OCI-LY7 (cell line): Measurements from ENCODE around the gene TMEM214. TPM values are rescaled to one million over a fixed set of nuclear protein-coding genes. Genes with fewer than 3 reads are reported as not detected.

Experiments
- BruUV-seq: library from RNA; stranded (reverse); fragments of 400-500 nt; replicated peaks from 2 replicates; lab custom pipeline; 2021; lab: Mats Ljungman, UMichigan
- CTCF ChIA-PET: fragments of 300-600 bp; sonication (Branson Sonifier 250); formaldehyde crosslinking; loops from one replicate; lab custom pipeline; 2022; ENCODE audit warnings: antibody characterized with exemption; ENCODE audit not compliant: unreplicated experiment; lab: Charles Lee
- POLR2A ChIA-PET: fragments of 300-600 bp; sonication (Branson Sonifier 250); formaldehyde crosslinking; loops from one replicate; lab custom pipeline; 2022; ENCODE audit warnings: antibody characterized with exemption; lab: Charles Lee
- DNase-seq: peaks from one replicate; pipeline ENCODE4 v3.0.0-alpha.2; 2015; ENCODE audit warnings: low spot score
- H2AFZ ChIP-seq: fragments of 200-600 bp; sonication (generic), shearing (Covaris generic); 2 replicates; pipeline ENCODE4 v1.6.1; 2014; ENCODE audit warnings: mild to moderate bottlenecking, antibody characterized with exemption, low read length, moderate library complexity
- H3K27ac ChIP-seq: fragments of 200-600 bp; sonication (generic); 2 replicates; pipeline ENCODE4 v1.5.1; 2014; ENCODE audit warnings: mixed run types, low read depth, mild to moderate bottlenecking, moderate library complexity, low read length, inconsistent platforms; ENCODE audit not compliant: poor library complexity, severe bottlenecking
- H3K36me3 ChIP-seq: fragments of 200-600 bp; sonication (generic); 2 replicates; pipeline ENCODE4 v1.6.1; 2014; ENCODE audit warnings: mild to moderate bottlenecking, antibody characterized with exemption, low read length, moderate library complexity, mixed read lengths; ENCODE audit not compliant: insufficient read depth
- H3K4me1 ChIP-seq: fragments of 200-600 bp; sonication (generic); 2 replicates; pipeline ENCODE4 v1.5.1; 2014; ENCODE audit warnings: mild to moderate bottlenecking, low read length; ENCODE audit not compliant: insufficient read depth, poor library complexity, severe bottlenecking
- H3K4me2 ChIP-seq: fragments of 200-600 bp; sonication (generic); 2 replicates; pipeline ENCODE4 v1.6.1; 2014; ENCODE audit warnings: mild to moderate bottlenecking, low read length
- H3K4me3 ChIP-seq: fragments of 200-600 bp; sonication (generic); 2 replicates; pipeline ENCODE4 v1.5.1; 2014; ENCODE audit warnings: mild to moderate bottlenecking, low read depth, low read length; ENCODE audit not compliant: poor library complexity, severe bottlenecking
- H3K79me2 ChIP-seq: fragments of 200-600 bp; sonication (generic); 2 replicates; pipeline ENCODE4 v1.6.1; 2016; ENCODE audit warnings: low read depth, mild to moderate bottlenecking, low read length, moderate library complexity, mixed read lengths; ENCODE audit not compliant: insufficient read depth
- H3K9me2 ChIP-seq: fragments of 200-600 bp; sonication (generic); 2 replicates; pipeline ENCODE4 v1.6.1; 2016; ENCODE audit warnings: mild to moderate bottlenecking, low read length, mixed read lengths; ENCODE audit not compliant: insufficient read depth
- H3K9me3 ChIP-seq: fragments of 200-600 bp; sonication (generic); 2 replicates; pipeline ENCODE4 v1.6.1; 2014; ENCODE audit warnings: mild to moderate bottlenecking, mixed run types, low read length, mixed read lengths
- H4K20me1 ChIP-seq: fragments of 200-600 bp; sonication (generic); 2 replicates; pipeline ENCODE4 v1.6.1; 2014; ENCODE audit warnings: mild to moderate bottlenecking, antibody characterized with exemption, low read length, moderate library complexity, mixed read lengths; ENCODE audit not compliant: insufficient read depth
- CTCF ChIP-seq: fragments of 200-600 bp; sonication (generic); conservative IDR thresholded peaks from 2 replicates; pipeline ENCODE4 v1.5.1; 2014; ENCODE audit warnings: mild to moderate bottlenecking, antibody characterized with exemption, low read length, moderate library complexity, mixed read lengths
- EZH2phosphoT487 ChIP-seq: fragments of 200-600 bp; sonication (generic); IDR thresholded peaks from 2 replicates; pipeline ENCODE4 v1.6.1; 2018; ENCODE audit warnings: low read depth, borderline replicate concordance, mild to moderate bottlenecking, mixed run types, antibody characterized with exemption, low read length, moderate library complexity, mixed read lengths
- intact Hi-C: fragments of 100-400 bp; cut with micrococcal nuclease; formaldehyde crosslinking; loops from one replicate; pipeline ENCODE4 v1.10.0; 2022; ENCODE audit not compliant: unreplicated experiment
- total RNA-seq, 2 experiments: library from RNA; depleted of rRNA in 1 of 2; stranded (reverse); fragments of >200 nt in 1 of 2; shearing (Covaris generic) in 1 of 2; gene quantifications; 2 replicates each; pipeline ENCODE4 v1.2.3, GENCODE V29; 2014 to 2022

The TMEM214 gene
- total RNA-seq, 2 experiments from 2014 or later, result 32.0 to 78.6 TPM

DNA sequence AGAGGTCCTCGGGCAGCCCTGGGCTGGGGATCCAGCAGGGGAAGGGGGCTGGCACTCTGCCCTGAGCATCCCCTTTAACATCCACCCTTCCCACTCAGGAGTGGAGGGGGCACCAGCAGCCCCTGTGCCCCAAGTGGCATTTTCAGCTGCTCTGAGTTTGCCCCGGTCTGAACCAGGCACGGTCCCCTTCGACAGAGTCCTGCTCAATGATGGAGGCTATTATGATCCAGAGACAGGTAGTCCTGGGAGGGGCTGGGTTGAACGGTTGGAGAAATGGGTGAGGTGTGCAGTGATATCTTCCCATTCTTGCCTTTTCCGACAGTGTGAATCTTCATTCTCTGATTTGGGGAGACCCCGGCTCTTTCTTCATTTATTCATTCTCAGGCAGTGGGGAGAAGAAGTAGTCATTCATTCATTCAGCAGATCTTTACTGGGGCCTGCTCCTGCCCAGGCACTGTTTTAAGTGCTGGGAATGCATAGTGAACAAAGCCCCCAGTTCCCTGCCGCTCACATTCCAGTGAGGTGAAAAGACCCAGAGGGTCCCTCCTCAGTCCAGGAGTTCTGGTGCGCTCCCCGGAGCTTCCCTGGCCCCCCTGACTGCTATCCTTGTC is 52.4 kb downstream of the TMEM214 start:
- no TSS peak for BruUV-seq

GRCh38 chr2:27085673-27086089 is 52.9 kb downstream of the TMEM214 start:
- BruUV-seq, result no TSS peak
- TF ChIP-seq EZH2phosphoT487, result no peak
- TF ChIP-seq CTCF, result no peak
- H3K9me2 ChIP-seq, result no peaks in the 10 kb centered on the region
- H3K27ac ChIP-seq, result no peak overlapping the region
- no peaks in the 10 kb centered on the region for H3K36me3 ChIP-seq
- peak overlapping the region; percentile 73 for H3K4me3 ChIP-seq
- POLR2A ChIA-PET, result interaction anchor here (1.1 kb wide), 1 partner anchor 42 kb away, joined by 3 read pairs; no protein-coding TSS in a partner anchor
- H3K4me1 ChIP-seq, result peaks cover 51% of the 10 kb centered on the region
- intact Hi-C loops, result loop anchor here (1.0 to 2.0 kb wide), 5 partner anchors 14 to 127 kb away; partner anchors contain the start of genes AGBL5, ATRAID, OST4 and SLC5A6
- DNase-seq, result no peak
- peak overlapping the region; percentile 88; the same call in 1 of the 2 replicates for H2AFZ ChIP-seq
- H3K79me2 ChIP-seq, result no peaks in the 10 kb centered on the region
- H4K20me1 ChIP-seq, result no peaks in the 10 kb centered on the region
- no peaks in the 10 kb centered on the region for H3K9me3 ChIP-seq
- peak overlapping the region; percentile 98 for H3K4me2 ChIP-seq
- CTCF ChIA-PET, result interaction anchor here (0.6 kb wide), 1 partner anchor 165 kb away, joined by 4 read pairs; no protein-coding TSS in a partner anchor

More for the DNA sequence above, 52.4 kb downstream of the TMEM214 start:
- CTCF ChIA-PET, result interaction anchor here (0.6 kb wide), 1 partner anchor 166 kb away, joined by 4 read pairs; no protein-coding TSS in a partner anchor
- TF ChIP-seq EZH2phosphoT487 (no peak), CTCF (no peak)
- Histone ChIP-seq H3K36me3 (no peaks in the 10 kb centered on the region), H4K20me1 (no peaks in the 10 kb centered on the region), H3K4me2 (peak overlapping the region; percentile 98), H3K9me2 (no peaks in the 10 kb centered on the region), H2AFZ (no peak overlapping the region), H3K9me3 (no peaks in the 10 kb centered on the region), H3K79me2 (no peaks in the 10 kb centered on the region), H3K27ac (no peak overlapping the region), H3K4me1 (peaks cover 56% of the 10 kb centered on the region), H3K4me3 (peak overlapping the region; percentile 73)
- intact Hi-C loops, result no loop called here
- POLR2A ChIA-PET, result interaction anchor here (1.1 to 1.7 kb wide), 2 partner anchors 35 to 42 kb away, joined by 3 read pairs; no protein-coding TSS in a partner anchor
- DNase-seq, result no peak
